Small intestine (tissue), 16 donors: Measurements from ENCODE around the gene PPTC7. TPM values are rescaled to one million over a fixed set of nuclear protein-coding genes. Genes with fewer than 3 reads are reported as not detected.

ENCODE experiments used
- DNase-seq, 2 donors: peaks; one replicate each; pipeline versions ENCODE4 v3.0.0 to v3.0.0-alpha.2; 2013
- FAIRE-seq: peaks from 2 replicates; lab custom pipeline; 2012; peaks lifted over from hg19 to GRCh38; lab: Jason Lieb, UNC
- H3K27ac ChIP-seq, 3 donors: one replicate each; pipeline ENCODE4 v1.5.1; 2013; ENCODE audit warnings: low read length in 2 of 3, mild to moderate bottlenecking in 2 of 3, control low read depth in 1 of 3, inconsistent platforms in 1 of 3, low read depth in 1 of 3, moderate library complexity in 1 of 3
- H3K27me3 ChIP-seq, 3 donors: one replicate each; pipeline ENCODE4 v1.6.1; 2013; ENCODE audit warnings: low read length in 3 of 3, inconsistent platforms in 1 of 3; ENCODE audit not compliant: control insufficient read depth in 3 of 3, insufficient read depth in 3 of 3
- H3K36me3 ChIP-seq, 3 donors: one replicate each; pipeline ENCODE4 v1.6.1; 2013; ENCODE audit warnings: low read length in 3 of 3, inconsistent platforms in 1 of 3, low read depth in 1 of 3, mild to moderate bottlenecking in 1 of 3, moderate library complexity in 1 of 3; ENCODE audit not compliant: control insufficient read depth in 3 of 3, insufficient read depth in 2 of 3
- H3K4me1 ChIP-seq, 3 donors: one replicate each; pipeline ENCODE4 v1.6.1; 2013; ENCODE audit warnings: low read length in 2 of 3, inconsistent platforms in 1 of 3, low read depth in 1 of 3, mild to moderate bottlenecking in 1 of 3, moderate library complexity in 1 of 3; ENCODE audit not compliant: control insufficient read depth in 3 of 3, insufficient read depth in 2 of 3
- H3K4me3 ChIP-seq, 3 donors: one replicate each; pipeline ENCODE4 v1.5.1; 2013; ENCODE audit warnings: low read length in 3 of 3, control low read depth in 1 of 3, inconsistent platforms in 1 of 3, low read depth in 1 of 3, mild to moderate bottlenecking in 1 of 3, moderate library complexity in 1 of 3
- H3K9me3 ChIP-seq, 2 donors: one replicate each; pipeline ENCODE4 v1.6.1; 2013; ENCODE audit warnings: low read depth in 1 of 2, low read length in 1 of 2; ENCODE audit not compliant: control insufficient read depth in 2 of 2, insufficient read depth in 1 of 2
- WGBS, 3 donors: extraction: QIAGEN DNeasy Blood & Tissue Kit; methylation state at CpG; one replicate each; pipeline ENCODE4 v1.1.7; 2013; 5-methylcytosine and 5-hydroxymethylcytosine counted together
- long read RNA-seq, 10 donors: transcript quantifications; one replicate each; lab custom pipeline, GENCODE V29; 2026
- polyA plus RNA-seq, 4 donors: library from polyadenylated mRNA; stranded (reverse) in 3 of 4; unstranded in 1 of 4; fragments of 200-250 nt in 3 of 4; fragments of 120-200 nt in 1 of 4; gene quantifications; one replicate each; pipeline versions ENCODE4 v1.2.1 to v1.2.3, GENCODE V29; 2013
- donor health status: healthy with polysubstance abuse.
- donor health status: control.
- donor health status: control.
- donor health status: Bipolar disorder and iron deficiency.
- donor health status: healthy.

PPTC7 gene, protein sequence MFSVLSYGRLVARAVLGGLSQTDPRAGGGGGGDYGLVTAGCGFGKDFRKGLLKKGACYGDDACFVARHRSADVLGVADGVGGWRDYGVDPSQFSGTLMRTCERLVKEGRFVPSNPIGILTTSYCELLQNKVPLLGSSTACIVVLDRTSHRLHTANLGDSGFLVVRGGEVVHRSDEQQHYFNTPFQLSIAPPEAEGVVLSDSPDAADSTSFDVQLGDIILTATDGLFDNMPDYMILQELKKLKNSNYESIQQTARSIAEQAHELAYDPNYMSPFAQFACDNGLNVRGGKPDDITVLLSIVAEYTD
- 10 to 100 TPM in 3 of 4 donors, 1 to 10 TPM in 1; 8.6 to 21.5 (median 12.0) TPM for polyA plus RNA-seq
- long read RNA-seq, donor 1, full-length matches to known transcripts: 5 of 47 reads
- long read RNA-seq, donor 1, partial matches to known transcripts: 42 of 47 reads
- long read RNA-seq, donor 1, other reads (novel, unspliced or antisense): 0 of 47 reads
- long read RNA-seq, donor 2, full-length matches to known transcripts: 2 of 2 reads
- long read RNA-seq, donor 2, partial matches to known transcripts: 0 of 2 reads
- long read RNA-seq, donor 2, other reads (novel, unspliced or antisense): 0 of 2 reads
- long read RNA-seq, donor 3, full-length matches to known transcripts: 1 of 1 reads
- long read RNA-seq, donor 3, partial matches to known transcripts: 0 of 1 reads
- long read RNA-seq, donor 3, other reads (novel, unspliced or antisense): 0 of 1 reads
- long read RNA-seq, donor 4: 0 reads
- long read RNA-seq, donor 5, full-length matches to known transcripts: 2 of 2 reads
- long read RNA-seq, donor 5, partial matches to known transcripts: 0 of 2 reads
- long read RNA-seq, donor 5, other reads (novel, unspliced or antisense): 0 of 2 reads
- long read RNA-seq, donor 6, full-length matches to known transcripts: 5 of 5 reads
- long read RNA-seq, donor 6, partial matches to known transcripts: 0 of 5 reads
- long read RNA-seq, donor 6, other reads (novel, unspliced or antisense): 0 of 5 reads
- long read RNA-seq, donor 7: 0 reads
- long read RNA-seq, donor 8, full-length matches to known transcripts: 1 of 1 reads
- long read RNA-seq, donor 8, partial matches to known transcripts: 0 of 1 reads
- long read RNA-seq, donor 8, other reads (novel, unspliced or antisense): 0 of 1 reads
- long read RNA-seq, donor 9, full-length matches to known transcripts: 1 of 1 reads
- long read RNA-seq, donor 9, partial matches to known transcripts: 0 of 1 reads
- long read RNA-seq, donor 9, other reads (novel, unspliced or antisense): 0 of 1 reads
- long read RNA-seq, donor 10, full-length matches to known transcripts: 3 of 3 reads
- long read RNA-seq, donor 10, partial matches to known transcripts: 0 of 3 reads
- long read RNA-seq, donor 10, other reads (novel, unspliced or antisense): 0 of 3 reads

- peak within 1 kb of the TSS; percentile 85 to 91 (median 89) for H3K27ac ChIP-seq
- DNase-seq (peak; percentile 98), FAIRE-seq (no peak)
- no peaks in the 10 kb centered on the region for H3K36me3 ChIP-seq
- H3K4me3 ChIP-seq: peak within 1 kb of the TSS; percentile 92 to 95 (median 95)
- H3K4me1 ChIP-seq: peaks cover 10 to 18% (median 14%) of the 10 kb centered on the region in 3 donors
- 2% methylated on average over 23 to 52 of the region's 52 CpGs for WGBS, 3 donors
- no peaks in the 10 kb centered on the region for H3K27me3 ChIP-seq
- no peaks in the 10 kb centered on the region for H3K9me3 ChIP-seq
Measured at GRCh38 chr12:110583137-110584059, at the start of gene PPTC7. Gene PPTC7, minus strand, starts transcription at chr12:110583318. Its CDS starts 287 bp downstream, at chr12:110583031.

GRCh38 chr12:110627500-110628195 is 44.5 kb upstream of the PPTC7 start:
- Histone ChIP-seq H3K4me1 (no peaks in the 10 kb centered on the region), H3K4me3 (peak overlapping the region in 1 of 3 donors; percentile 23), H3K27ac (no peak overlapping the region), H3K9me3 (no peaks in the 10 kb centered on the region), H3K36me3 (no peaks in the 10 kb centered on the region), H3K27me3 (no peaks in the 10 kb centered on the region)
- DNase-seq: no peak
- FAIRE-seq: no peak
- WGBS, 3 donors: 72 to 83% (median 79%) methylated on average over 8 of the region's 8 CpGs

- 89 to 98% (median 93%) methylated on average over 3 of the region's 3 CpGs for WGBS, 3 donors
- FAIRE-seq: no peak
Measured at GRCh38 chr12:110622582-110622981, 39.5 kb upstream of the PPTC7 start.

DNA sequence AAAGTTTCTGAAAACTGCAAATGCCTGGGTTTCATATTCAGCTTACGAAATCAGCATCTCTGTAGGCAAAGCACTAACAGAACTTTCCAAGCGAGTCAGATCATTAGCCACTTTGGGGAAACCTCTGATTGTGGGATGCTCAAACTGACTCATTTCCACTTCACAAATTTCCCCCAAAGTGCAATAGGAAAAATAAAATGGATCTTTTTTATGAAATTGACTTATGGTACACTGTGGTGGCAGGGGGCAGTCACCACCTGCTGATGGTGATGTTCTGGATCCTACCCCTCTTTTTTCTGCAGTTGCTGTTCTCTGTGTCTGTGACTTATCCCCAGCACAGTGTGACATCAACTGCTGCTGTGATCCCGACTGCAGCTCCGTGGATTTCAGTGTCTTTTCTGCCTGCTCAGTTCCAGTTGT is 36.4 kb upstream of the PPTC7 start:
- 74 to 88% (median 76%) methylated on average over 4 of the region's 4 CpGs for WGBS, 3 donors
- Histone ChIP-seq H3K4me1 (peaks cover 0 to 3% (median 0%) of the 10 kb centered on the region in 3 donors), H3K27ac (no peak overlapping the region), H3K36me3 (peaks cover 0 to 5% (median 0%) of the 10 kb centered on the region in 3 donors), H3K9me3 (no peaks in the 10 kb centered on the region), H3K27me3 (no peaks in the 10 kb centered on the region), H3K4me3 (no peak overlapping the region)
- DNase-seq (no peak), FAIRE-seq (no peak)

More at GRCh38 chr12:110622582-110622981, 39.5 kb upstream of the PPTC7 start:
- Histone ChIP-seq H3K27me3 (no peaks in the 10 kb centered on the region), H3K36me3 (peaks cover 0 to 3% (median 0%) of the 10 kb centered on the region in 3 donors), H3K27ac (no peak overlapping the region), H3K9me3 (no peaks in the 10 kb centered on the region), H3K4me3 (no peak overlapping the region), H3K4me1 (no peaks in the 10 kb centered on the region)
- DNase-seq: peak in 1 of 2 donors; percentile 39

DNA sequence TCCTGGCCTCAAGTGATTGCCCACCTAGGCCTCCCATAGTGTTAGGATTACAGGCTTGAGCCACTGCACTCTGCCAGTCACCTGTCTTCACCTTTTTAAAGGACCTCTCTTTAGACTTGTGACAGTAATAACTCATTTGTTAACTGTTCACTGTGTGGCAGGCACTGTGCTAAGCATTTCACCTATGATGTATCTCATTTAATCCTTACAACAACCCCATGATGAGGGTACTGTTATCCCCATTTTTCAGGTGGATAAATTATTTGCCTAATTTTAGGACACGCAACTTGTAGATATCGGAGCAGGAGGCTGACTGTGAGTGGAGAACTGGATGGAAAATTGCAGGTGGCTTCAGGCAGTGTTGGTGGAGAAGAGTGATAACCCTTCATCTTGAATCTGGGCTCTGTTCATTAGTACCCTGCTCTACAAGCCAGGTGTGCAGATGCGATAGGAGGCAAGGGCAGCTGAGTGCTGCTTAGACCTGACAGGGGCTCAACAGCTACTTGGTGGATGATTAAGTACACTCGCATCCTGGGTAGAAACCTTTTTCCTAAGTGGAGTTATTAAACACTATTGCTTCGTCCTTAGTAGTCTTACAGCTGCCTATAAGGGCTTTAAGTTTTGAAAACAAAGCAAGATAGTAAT is 33.5 kb upstream of the PPTC7 start:
- FAIRE-seq (no peak), DNase-seq (no peak)
- WGBS, 3 donors: 86 to 96% (median 93%) methylated on average over 5 of the region's 5 CpGs
- no peaks in the 10 kb centered on the region for H3K27me3 ChIP-seq
- H3K9me3 ChIP-seq: no peaks in the 10 kb centered on the region
- peaks cover 0 to 2% (median 0%) of the 10 kb centered on the region in 3 donors for H3K36me3 ChIP-seq
- H3K4me1 ChIP-seq: peaks cover 0 to 7% (median 0%) of the 10 kb centered on the region in 3 donors
- H3K4me3 ChIP-seq: no peak overlapping the region
- H3K27ac ChIP-seq: no peak overlapping the region

DNA sequence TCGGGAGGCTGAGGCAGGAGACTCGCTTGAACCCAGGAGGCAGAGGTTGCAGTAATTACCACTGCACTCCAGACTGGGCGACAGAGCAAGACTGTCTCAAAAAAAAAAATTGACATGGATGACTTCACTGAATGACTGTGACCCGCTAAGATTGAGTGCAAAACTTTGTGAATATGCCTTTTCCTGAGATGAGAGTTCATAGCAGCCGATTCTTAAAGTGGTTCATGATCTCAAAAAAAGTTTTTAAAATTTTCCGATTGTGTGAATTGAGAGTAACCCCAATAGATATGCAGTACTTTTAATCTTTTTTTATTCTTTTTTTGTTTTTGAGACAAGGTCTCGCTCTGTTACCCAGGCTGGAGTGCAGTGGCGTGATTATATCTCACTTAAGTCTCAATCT is 32.1 kb upstream of the PPTC7 start:
- DNase-seq (no peak), FAIRE-seq (no peak)
- no peaks in the 10 kb centered on the region for H3K27me3 ChIP-seq
- peaks cover 0 to 7% (median 0%) of the 10 kb centered on the region in 3 donors for H3K4me1 ChIP-seq
- H3K36me3 ChIP-seq: peaks cover 0 to 2% (median 0%) of the 10 kb centered on the region in 3 donors
- H3K4me3 ChIP-seq: no peak overlapping the region
- WGBS, 3 donors: 83 to 87% (median 84%) methylated on average over 8 of the region's 8 CpGs
- H3K9me3 ChIP-seq: no peaks in the 10 kb centered on the region
- H3K27ac ChIP-seq: no peak overlapping the region
